Activated naive CD4-positive, alpha-beta T cell (primary cell): Measurements from ENCODE around the gene DTX1.
"Not testable (repeated sequence)": the region's sequence is repeated elsewhere in the genome, so short reads cannot be mapped to it uniquely, and the experiment has no call there.

Experiments used
- DNase-seq, 4 experiments: peaks; one replicate each; lab custom pipeline; 2025; lab: John Stamatoyannopoulos, UW

The DTX1 gene

GRCh38 chr12:113136990-113137511 is 80.5 kb downstream of the DTX1 start:
- DNase-seq, result no peak

GRCh38 chr12:113137861-113138783 is 81.6 kb downstream of the DTX1 start:
- no peak for DNase-seq

- no peak for DNase-seq
Measured at GRCh38 chr12:113138826-113139225, 82.3 kb downstream of the DTX1 start.

- no peak for DNase-seq
Measured at GRCh38 chr12:113140706-113141105, 84.2 kb downstream of the DTX1 start.

GRCh38 chr12:113141716-113142115 is 85.2 kb downstream of the DTX1 start:
- not testable (repeated sequence) for DNase-seq

GRCh38 chr12:113142173-113142885 is 85.8 kb downstream of the DTX1 start:
- no peak for DNase-seq

GRCh38 chr12:113142886-113143332 is 86.4 kb downstream of the DTX1 start:
- no peak for DNase-seq

- no peak for DNase-seq
Measured at GRCh38 chr12:113143959-113144358, 87.4 kb downstream of the DTX1 start.

- no peak for DNase-seq
Measured at GRCh38 chr12:113144806-113145205, 88.3 kb downstream of the DTX1 start.

GRCh38 chr12:113145720-113146551 is 89.4 kb downstream of the DTX1 start:
- no peak for DNase-seq

- no peak for DNase-seq
Measured at GRCh38 chr12:113146999-113147398, 90.5 kb downstream of the DTX1 start.
